ENCODE results near the gene ABCB11. TPM values are rescaled to one million over a fixed set of nuclear protein-coding genes. Genes with fewer than 3 reads are reported as not detected.

Gene ABCB11
- total and polyA plus RNA-seq, 9 of the 15 experiments (the other 6 are each of a cell fraction or from before 2014, with no cell fraction given): 0.04 to 0.51 (median 0.10) TPM; not detected in 1

DNA sequence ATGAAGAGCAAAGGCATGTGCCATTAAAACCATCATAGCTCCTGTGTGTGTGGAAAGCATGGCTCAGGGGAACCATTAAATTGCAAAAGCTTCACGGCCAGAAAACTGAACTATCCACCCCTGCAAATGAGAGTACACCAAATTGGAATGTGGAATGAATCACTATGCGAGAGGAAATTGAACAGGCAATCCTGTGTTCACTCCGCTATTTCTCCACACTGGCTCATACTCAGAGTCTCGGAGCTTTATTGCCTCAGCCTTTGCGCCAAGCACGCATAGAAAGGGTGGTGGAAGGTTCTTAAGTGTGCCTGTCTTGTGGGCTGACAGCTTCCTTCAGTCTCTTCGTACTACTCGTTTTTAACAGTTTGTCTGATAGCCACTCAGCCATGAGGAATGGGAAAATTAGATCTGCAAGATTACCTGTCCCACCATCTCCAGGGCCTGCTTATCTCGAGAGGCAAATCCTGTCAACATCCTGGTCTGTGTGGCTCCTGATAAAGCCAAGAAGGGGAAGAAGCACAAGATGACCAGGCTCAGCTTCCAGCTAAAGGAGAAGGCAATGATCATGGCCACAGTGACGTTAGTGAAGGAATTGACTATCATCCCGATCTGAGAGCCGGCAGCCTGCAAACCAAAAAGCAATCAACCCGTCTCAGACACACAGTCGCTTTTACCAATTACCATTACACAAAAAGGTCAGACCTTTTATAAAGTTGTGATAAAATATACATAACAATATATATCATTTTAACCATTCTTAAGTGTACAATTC lies 95.1 kb downstream of the ABCB11 start (continued):
- TF ChIP-seq, protein P1, sequence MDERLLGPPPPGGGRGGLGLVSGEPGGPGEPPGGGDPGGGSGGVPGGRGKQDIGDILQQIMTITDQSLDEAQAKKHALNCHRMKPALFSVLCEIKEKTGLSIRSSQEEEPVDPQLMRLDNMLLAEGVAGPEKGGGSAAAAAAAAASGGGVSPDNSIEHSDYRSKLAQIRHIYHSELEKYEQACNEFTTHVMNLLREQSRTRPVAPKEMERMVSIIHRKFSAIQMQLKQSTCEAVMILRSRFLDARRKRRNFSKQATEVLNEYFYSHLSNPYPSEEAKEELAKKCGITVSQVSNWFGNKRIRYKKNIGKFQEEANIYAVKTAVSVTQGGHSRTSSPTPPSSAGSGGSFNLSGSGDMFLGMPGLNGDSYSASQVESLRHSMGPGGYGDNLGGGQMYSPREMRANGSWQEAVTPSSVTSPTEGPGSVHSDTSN (CRISPR knock-in tag; IDR thresholded peaks at IDR 0.05; ENCODE audit: low read depth): no peak
- TF ChIP-seq, protein P1 (tag; conservative IDR thresholded peaks at IDR 0.05; ENCODE audit: low read depth): peak; percentile 91
- peak; percentile 97 for TF ChIP-seq ZNF766 (CRISPR knock-in tag; conservative IDR thresholded peaks at IDR 0.05)
- no peak for TF ChIP-seq RERE (CRISPR knock-in tag; IDR thresholded peaks at IDR 0.05; ENCODE audit: borderline replicate concordance)
- TF ChIP-seq ZNF12 (CRISPR knock-in tag; IDR thresholded peaks at IDR 0.05): no peak
- TF ChIP-seq MAFK (IDR thresholded peaks at IDR 0.05; ENCODE audit: low read length): peak; percentile 60
- TF ChIP-seq, protein P2, sequence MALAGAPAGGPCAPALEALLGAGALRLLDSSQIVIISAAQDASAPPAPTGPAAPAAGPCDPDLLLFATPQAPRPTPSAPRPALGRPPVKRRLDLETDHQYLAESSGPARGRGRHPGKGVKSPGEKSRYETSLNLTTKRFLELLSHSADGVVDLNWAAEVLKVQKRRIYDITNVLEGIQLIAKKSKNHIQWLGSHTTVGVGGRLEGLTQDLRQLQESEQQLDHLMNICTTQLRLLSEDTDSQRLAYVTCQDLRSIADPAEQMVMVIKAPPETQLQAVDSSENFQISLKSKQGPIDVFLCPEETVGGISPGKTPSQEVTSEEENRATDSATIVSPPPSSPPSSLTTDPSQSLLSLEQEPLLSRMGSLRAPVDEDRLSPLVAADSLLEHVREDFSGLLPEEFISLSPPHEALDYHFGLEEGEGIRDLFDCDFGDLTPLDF (CRISPR knock-in tag; IDR thresholded peaks at IDR 0.05): no peak
- no peak for TF ChIP-seq GTF2F1 (IDR thresholded peaks at IDR 0.05; ENCODE audit: low read depth, low read length)
- TF ChIP-seq, protein P3, sequence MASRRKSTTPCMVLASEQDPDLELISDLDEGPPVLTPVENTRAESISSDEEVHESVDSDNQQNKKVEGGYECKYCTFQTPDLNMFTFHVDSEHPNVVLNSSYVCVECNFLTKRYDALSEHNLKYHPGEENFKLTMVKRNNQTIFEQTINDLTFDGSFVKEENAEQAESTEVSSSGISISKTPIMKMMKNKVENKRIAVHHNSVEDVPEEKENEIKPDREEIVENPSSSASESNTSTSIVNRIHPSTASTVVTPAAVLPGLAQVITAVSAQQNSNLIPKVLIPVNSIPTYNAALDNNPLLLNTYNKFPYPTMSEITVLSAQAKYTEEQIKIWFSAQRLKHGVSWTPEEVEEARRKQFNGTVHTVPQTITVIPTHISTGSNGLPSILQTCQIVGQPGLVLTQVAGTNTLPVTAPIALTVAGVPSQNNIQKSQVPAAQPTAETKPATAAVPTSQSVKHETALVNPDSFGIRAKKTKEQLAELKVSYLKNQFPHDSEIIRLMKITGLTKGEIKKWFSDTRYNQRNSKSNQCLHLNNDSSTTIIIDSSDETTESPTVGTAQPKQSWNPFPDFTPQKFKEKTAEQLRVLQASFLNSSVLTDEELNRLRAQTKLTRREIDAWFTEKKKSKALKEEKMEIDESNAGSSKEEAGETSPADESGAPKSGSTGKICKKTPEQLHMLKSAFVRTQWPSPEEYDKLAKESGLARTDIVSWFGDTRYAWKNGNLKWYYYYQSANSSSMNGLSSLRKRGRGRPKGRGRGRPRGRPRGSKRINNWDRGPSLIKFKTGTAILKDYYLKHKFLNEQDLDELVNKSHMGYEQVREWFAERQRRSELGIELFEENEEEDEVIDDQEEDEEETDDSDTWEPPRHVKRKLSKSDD (conservative IDR thresholded peaks at IDR 0.05; ENCODE audit: low read length): no peak
- TF ChIP-seq RFX5 (IDR thresholded peaks at IDR 0.05; ENCODE audit: low read depth, low read length): no peak
- peak; percentile 97 to 98 for TF ChIP-seq TRIM24 (IDR thresholded peaks at IDR 0.05)
